ENCODE data around the gene XRCC3.

DNA sequence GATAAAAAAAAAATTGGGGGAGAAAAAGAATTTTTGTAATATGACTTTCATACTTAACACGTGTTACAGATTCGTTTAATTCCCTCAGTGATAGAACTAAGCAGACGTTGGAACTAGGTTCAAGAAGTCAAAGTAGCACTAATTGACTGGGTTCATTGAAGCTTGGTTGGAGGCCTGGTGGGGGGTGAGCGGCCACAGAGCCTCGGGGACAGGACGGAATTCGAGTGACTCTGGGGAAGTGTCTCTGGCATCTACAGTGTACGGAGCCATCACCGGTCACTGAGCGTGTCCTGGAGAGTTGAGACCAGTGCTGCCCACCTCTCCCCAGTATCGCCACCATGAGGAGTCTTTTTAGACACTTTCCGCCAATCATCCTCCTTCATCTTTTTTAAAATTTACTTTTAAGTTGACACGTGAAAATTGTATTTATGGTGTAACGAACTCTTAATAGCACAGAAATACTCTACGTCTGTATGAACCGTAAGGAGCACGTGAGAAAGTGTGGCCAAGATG, 1.7 kb upstream of the XRCC3 start:
- TF ChIP-seq EZH2 (IDR thresholded peaks at IDR 0.05; ENCODE audit: insufficient read depth, poor library complexity, severe bottlenecking), result no peak
- TF ChIP-seq EZH2phosphoT487 (IDR thresholded peaks at IDR 0.05; ENCODE audit: insufficient read depth, low read depth), result no peak
